Common myeloid progenitor, CD34-positive (primary cell): Measurements from ENCODE around the gene TTC23.
A peak's percentile ranks its signal among the peaks of the same experiment; 100 is the strongest.
"Not testable (repeated sequence)": the region's sequence is repeated elsewhere in the genome, so short reads cannot be mapped to it uniquely, and the experiment has no call there.

Experiments
- CTCF ChIA-PET: fragments of 350-600 bp; sonication (Branson Sonifier 250); formaldehyde crosslinking; loops from one replicate; lab custom pipeline; 2021; ENCODE audit warnings: antibody characterized with exemption; lab: Charles Lee
- POLR2A ChIA-PET: fragments of 350-600 bp; sonication (Branson Sonifier 250); formaldehyde crosslinking; loops from one replicate; lab custom pipeline; 2021; ENCODE audit warnings: antibody characterized with exemption; lab: Charles Lee
- DNase-seq, 3 donors: peaks; one replicate each; pipeline versions ENCODE4 v3.0.0 to v3.0.0-alpha.2; 2013
- H3K27ac ChIP-seq, 2 experiments: 1 replicate in 1 of 2; 2 replicates in 1 of 2; pipeline ENCODE4 v1.7.0; 2013; ENCODE audit warnings: inconsistent platforms in 2 of 2, low read length in 2 of 2, mild to moderate bottlenecking in 2 of 2, low read depth in 1 of 2, moderate library complexity in 1 of 2; ENCODE audit not compliant: severe bottlenecking in 2 of 2, insufficient read depth in 1 of 2, poor library complexity in 1 of 2
- H3K27me3 ChIP-seq, 5 experiments: replicated peaks in 2 of 5; 1 replicate in 3 of 5; 2 replicates in 2 of 5; pipeline versions ENCODE4 v1.6.1 to v1.7.0; 2013; ENCODE audit warnings: low read length in 4 of 5, mild to moderate bottlenecking in 2 of 5, moderate library complexity in 2 of 5, inconsistent platforms in 1 of 5; ENCODE audit not compliant: insufficient read depth in 5 of 5, control insufficient read depth in 4 of 5
- H3K36me3 ChIP-seq, 4 experiments: 1 replicate in 2 of 4; 2 replicates in 2 of 4; pipeline versions ENCODE4 v1.6.1 to v1.7.0; 2013; ENCODE audit warnings: low read length in 3 of 4, control low read depth in 1 of 4, mild to moderate bottlenecking in 1 of 4; ENCODE audit not compliant: control insufficient read depth in 4 of 4, insufficient read depth in 4 of 4
- H3K4me1 ChIP-seq, 4 experiments: 1 replicate in 3 of 4; 2 replicates in 1 of 4; pipeline versions ENCODE4 v1.6.1 to v1.7.1; 2013; ENCODE audit warnings: low read length in 3 of 4, mild to moderate bottlenecking in 3 of 4, control low read depth in 1 of 4, inconsistent platforms in 1 of 4, moderate library complexity in 1 of 4; ENCODE audit not compliant: control insufficient read depth in 4 of 4, insufficient read depth in 4 of 4; ENCODE audit errors: control extremely low read depth in 1 of 4
- H3K4me3 ChIP-seq, 7 experiments: 1 replicate in 4 of 7; 2 replicates in 3 of 7; pipeline versions ENCODE4 v1.5.1 to v1.7.0; 2013; ENCODE audit warnings: mild to moderate bottlenecking in 7 of 7, low read length in 6 of 7, moderate library complexity in 6 of 7, inconsistent platforms in 2 of 7, low read depth in 2 of 7, control low read depth in 1 of 7; ENCODE audit not compliant: insufficient read depth in 4 of 7, control insufficient read depth in 1 of 7; ENCODE audit errors: extremely low read depth in 1 of 7
- H3K9me3 ChIP-seq, 5 experiments: 1 replicate in 4 of 5; 2 replicates in 1 of 5; pipeline versions ENCODE4 v1.6.1 to v1.7.1; 2013; ENCODE audit warnings: low read length in 4 of 5, mild to moderate bottlenecking in 2 of 5, inconsistent platforms in 1 of 5, low read depth in 1 of 5, moderate library complexity in 1 of 5; ENCODE audit not compliant: control insufficient read depth in 4 of 5, insufficient read depth in 2 of 5; ENCODE audit errors: control extremely low read depth in 1 of 5
- WGBS: methylation state at CpG from one replicate; pipeline ENCODE4 v1.1.5; 2013; ENCODE audit not compliant: insufficient coverage; 5-methylcytosine and 5-hydroxymethylcytosine counted together

The TTC23 gene

DNA sequence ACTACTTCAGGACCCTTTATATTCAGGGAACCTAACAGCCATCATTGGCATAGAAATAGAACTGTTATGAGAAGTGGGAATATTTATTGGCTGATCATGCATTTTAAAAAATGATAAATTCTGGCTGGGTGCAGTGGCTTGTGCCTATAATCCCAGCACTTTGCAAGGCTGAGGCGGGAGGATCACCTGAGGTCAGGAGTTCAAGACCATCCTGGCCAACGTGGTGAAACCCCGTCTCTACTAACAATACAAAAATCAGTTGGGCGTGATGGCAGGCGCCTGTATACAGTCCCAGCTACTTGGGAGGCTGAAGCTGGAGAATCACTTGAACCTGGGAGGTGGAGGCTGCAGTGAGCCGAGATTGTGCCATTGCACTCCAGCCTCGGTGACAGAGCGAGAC lies 137.7 kb downstream of the TTC23 start:
- H3K27me3 ChIP-seq = peaks cover 4 to 17% (median 7%) of the 10 kb centered on the region in 5 experiments
- DNase-seq, H3K4me3 ChIP-seq, H3K27ac ChIP-seq, H3K4me1 ChIP-seq, POLR2A ChIA-PET, H3K36me3 ChIP-seq, H3K9me3 ChIP-seq: not testable (repeated sequence)
- 93% methylated on average over 8 of the region's 8 CpGs for whole genome bisulfite sequencing
- CTCF ChIA-PET = interaction anchor here (0.8 kb wide), 1 partner anchor 13 kb away, joined by 3 read pairs; no protein-coding TSS in a partner anchor

DNA sequence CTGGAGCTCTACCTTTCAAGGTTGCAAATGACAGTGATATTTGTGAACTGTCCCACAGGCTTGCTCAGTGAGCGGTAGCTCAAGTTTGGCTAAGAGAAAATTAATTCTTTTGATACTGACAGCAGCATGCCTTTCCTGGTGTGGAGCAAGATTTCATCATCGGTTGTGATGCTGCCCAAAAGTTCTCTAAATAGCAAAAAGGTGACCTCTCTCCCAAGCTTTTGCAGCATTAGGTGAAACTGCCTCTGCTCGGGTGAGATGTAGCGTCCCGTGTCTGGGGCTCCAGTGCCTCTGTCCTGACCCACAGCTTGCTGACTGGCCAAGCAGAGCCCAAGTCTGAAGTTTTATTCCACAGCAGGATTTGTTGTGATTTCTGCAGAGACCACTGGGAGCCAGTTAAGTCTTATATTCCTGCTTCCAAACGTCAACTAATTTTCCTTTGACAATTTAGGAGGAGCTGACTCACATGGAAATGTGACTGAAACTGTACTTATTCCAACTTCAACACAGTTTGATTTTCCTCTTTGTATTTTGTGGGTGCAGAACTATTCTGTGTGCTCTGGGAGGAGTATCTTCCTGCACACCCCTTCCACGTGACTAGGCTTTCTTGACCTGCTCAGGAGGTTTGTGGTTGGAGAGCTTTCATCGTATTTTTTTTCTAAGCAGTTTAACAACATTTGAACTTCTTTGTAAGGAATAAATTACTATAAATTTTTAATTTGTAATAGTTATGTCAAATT lies 138.6 kb downstream of the TTC23 start:
- peak in 1 of 3 donors; percentile 29 for DNase-seq
- 92% methylated on average over 5 of the region's 8 CpGs for WGBS
- Histone ChIP-seq H3K9me3 (no peaks in the 10 kb centered on the region), H3K36me3 (no peaks in the 10 kb centered on the region), H3K4me3 (no peak overlapping the region), H3K27ac (no peak overlapping the region), H3K27me3 (peaks cover 5 to 26% (median 14%) of the 10 kb centered on the region in 5 experiments), H3K4me1 (peaks cover 0 to 12% (median 6%) of the 10 kb centered on the region in 4 experiments)
- ChIA-PET POLR2A (no interaction called here), CTCF (interaction anchor here (0.8 to 1.6 kb wide), 4 partner anchors 10 to 103 kb away, joined by 3 to 4 read pairs (median 3); no protein-coding TSS in a partner anchor)

DNA sequence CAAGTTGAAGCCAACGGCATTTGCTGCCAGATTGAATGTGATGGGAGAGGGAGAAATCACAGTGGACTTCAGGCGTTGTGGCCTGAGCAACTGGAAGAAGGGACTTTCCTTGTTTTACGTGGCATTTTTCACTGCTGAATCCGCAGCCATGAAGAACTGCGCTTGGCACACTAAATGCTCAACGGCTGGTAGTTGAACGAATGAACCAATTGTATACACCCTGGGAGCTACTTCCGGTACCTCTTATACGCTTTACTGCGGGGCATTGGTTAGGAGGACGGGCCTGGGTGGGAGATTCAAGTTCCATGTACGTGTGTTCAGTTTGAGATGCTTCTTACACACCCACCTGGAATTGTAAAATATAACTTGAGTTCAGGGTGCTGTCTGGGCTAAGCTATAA lies 139.3 kb downstream of the TTC23 start:
- Histone ChIP-seq H3K4me3 (no peak overlapping the region), H3K4me1 (peaks cover 0 to 17% (median 12%) of the 10 kb centered on the region in 4 experiments), H3K36me3 (no peaks in the 10 kb centered on the region), H3K27me3 (peaks cover 5 to 32% (median 14%) of the 10 kb centered on the region in 5 experiments), H3K27ac (no peak overlapping the region), H3K9me3 (no peaks in the 10 kb centered on the region)
- POLR2A ChIA-PET = no interaction called here
- CTCF ChIA-PET = interaction anchor here (0.8 to 1.6 kb wide), 4 partner anchors 9 to 104 kb away, joined by 3 to 4 read pairs (median 3); no protein-coding TSS in a partner anchor
- WGBS = 94% methylated on average over 9 of the region's 12 CpGs
- no peak for DNase-seq

DNA sequence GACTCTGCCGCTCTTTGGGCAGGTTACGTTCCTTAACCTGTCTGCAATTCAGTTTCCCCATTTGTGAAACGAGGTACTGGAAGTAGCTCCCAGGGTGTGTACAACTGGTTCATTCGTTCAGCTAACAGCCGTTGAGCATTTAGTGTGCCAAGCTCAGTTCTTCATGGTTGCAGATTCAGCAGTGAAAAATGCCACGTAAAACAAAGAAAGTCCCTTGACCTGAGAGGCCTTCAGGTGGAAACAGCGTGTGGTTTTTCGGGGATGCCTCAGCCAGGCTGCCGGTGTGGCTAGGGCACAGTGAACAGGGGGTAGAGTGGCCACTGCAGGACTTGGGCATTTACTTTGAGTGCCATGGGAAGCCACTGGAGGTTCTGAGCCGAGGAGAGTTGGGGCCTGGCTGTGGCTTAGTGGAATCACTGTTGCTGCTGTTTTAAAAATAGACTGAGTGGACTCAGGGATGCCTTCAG lies 139.8 kb downstream of the TTC23 start:
- Histone ChIP-seq H3K27ac (no peak overlapping the region), H3K4me3 (no peak overlapping the region), H3K27me3 (peaks cover 5 to 37% (median 14%) of the 10 kb centered on the region in 5 experiments), H3K36me3 (no peaks in the 10 kb centered on the region), H3K4me1 (peaks cover 0 to 22% (median 17%) of the 10 kb centered on the region in 4 experiments), H3K9me3 (no peaks in the 10 kb centered on the region)
- ChIA-PET CTCF (interaction anchor here (1.6 kb wide), 1 partner anchor 104 kb away, joined by 3 read pairs; no protein-coding TSS in a partner anchor), POLR2A (no interaction called here)
- DNase-seq = no peak
- 88% methylated on average over 10 of the region's 10 CpGs for WGBS

DNA sequence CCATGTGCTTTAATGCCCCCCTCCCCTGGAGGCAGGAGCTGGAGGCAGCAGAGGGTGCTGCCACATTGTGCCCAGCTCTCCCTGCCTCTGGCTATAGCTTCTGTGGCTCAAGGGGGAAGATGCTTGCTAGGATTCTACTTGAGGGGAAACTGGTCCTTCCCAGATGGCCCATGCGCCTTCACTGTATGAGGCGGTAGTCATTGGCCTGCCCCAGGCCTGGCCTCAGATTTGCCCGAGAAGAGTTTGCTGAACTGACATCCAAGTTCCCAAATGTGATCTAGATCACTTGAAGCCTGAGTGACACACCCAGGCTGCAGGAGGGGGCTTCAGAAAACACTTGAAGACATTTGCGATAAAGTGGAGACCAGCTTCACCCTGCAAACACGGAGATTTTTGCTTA lies 140.4 kb downstream of the TTC23 start:
- Histone ChIP-seq H3K27ac (no peak overlapping the region), H3K36me3 (no peaks in the 10 kb centered on the region), H3K27me3 (peaks cover 5 to 38% (median 14%) of the 10 kb centered on the region in 5 experiments), H3K4me1 (peaks cover 0 to 23% (median 18%) of the 10 kb centered on the region in 4 experiments), H3K4me3 (no peak overlapping the region), H3K9me3 (no peaks in the 10 kb centered on the region)
- WGBS = 99% methylated on average over 5 of the region's 5 CpGs
- no peak for DNase-seq
- ChIA-PET POLR2A (no interaction called here), CTCF (interaction anchor here (1.5 kb wide), 1 partner anchor 32 kb away, joined by 3 read pairs; no protein-coding TSS in a partner anchor)

DNA sequence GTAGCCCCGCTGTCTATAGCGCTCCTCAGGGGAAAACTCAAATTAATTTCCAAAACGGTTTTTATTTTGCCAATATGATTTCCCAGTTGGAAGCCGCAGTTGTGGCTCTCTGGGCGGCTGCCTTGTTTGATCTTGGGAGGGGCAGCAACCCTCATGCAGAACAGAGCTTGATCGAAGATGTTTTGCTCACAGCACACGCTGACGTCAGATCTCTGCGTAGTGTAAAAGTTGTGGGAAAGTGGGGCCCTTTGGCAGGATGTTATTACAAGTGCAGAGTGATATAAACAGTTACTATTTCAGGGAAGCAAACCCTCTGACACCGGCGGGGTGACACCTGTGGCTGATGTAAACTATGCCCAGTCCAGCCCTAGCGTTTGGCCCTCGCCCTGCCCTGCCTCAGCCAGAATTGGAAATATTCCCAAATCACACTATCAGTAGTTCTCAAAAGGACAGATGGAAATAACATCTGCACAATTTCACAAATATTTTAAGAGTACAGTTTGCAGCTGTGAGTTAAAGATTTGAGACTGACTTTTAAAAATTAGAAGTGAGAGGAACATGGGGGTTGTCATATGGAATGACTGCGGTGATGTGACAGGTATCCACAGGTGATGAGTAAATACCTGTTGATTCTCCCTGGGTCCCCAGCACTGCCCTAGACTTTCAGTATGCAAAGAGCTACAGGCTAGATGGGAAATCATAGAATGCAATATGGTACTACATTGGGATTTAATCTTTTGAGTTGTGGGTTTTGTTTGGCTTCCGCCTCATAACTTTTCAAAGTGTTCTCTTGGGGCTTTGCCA lies 142.8 kb downstream of the TTC23 start:
- 58% methylated on average over 12 of the region's 15 CpGs for WGBS
- H3K4me1 ChIP-seq = peaks cover 0 to 23% (median 18%) of the 10 kb centered on the region in 4 experiments
- H3K9me3 ChIP-seq = no peaks in the 10 kb centered on the region
- peaks cover 5 to 60% (median 19%) of the 10 kb centered on the region in 5 experiments for H3K27me3 ChIP-seq
- no peak overlapping the region for H3K27ac ChIP-seq
- H3K36me3 ChIP-seq = no peaks in the 10 kb centered on the region
- H3K4me3 ChIP-seq = peak overlapping the region in 2 of 7 experiments; percentile 15 to 67
- peak in 2 of 3 donors; percentile 41 to 49 for DNase-seq
- POLR2A ChIA-PET = interaction anchor here (0.5 kb wide), 1 partner anchor 1499 kb away, joined by 8 read pairs; no protein-coding TSS in a partner anchor
- CTCF ChIA-PET = interaction anchor here (1.2 to 2.2 kb wide), 2 partner anchors 9 to 18 kb away, joined by 4 to 9 read pairs; no protein-coding TSS in a partner anchor
